Measurements from ENCODE around the gene ELMOD1.

DNA sequence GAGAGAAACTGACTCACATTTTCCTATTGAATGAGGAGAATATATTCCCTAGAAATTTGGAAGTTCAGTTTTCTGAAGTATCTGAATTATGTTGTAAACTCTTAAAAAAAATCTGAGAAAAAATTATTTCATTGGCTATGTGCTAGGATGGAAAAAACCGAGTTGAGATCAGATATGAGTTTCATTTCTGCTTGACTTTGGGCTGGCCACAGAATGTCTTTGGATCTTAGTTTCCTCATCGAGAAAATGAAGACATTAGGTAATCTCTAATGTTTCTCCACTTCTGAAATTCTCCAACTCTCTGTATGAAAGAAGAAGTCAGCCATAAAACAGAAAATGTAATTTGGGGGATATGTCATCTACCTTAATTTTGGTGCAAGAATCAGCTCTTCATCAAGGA is 92.1 kb downstream of the ELMOD1 start:
- TF ChIP-seq, protein P1, sequence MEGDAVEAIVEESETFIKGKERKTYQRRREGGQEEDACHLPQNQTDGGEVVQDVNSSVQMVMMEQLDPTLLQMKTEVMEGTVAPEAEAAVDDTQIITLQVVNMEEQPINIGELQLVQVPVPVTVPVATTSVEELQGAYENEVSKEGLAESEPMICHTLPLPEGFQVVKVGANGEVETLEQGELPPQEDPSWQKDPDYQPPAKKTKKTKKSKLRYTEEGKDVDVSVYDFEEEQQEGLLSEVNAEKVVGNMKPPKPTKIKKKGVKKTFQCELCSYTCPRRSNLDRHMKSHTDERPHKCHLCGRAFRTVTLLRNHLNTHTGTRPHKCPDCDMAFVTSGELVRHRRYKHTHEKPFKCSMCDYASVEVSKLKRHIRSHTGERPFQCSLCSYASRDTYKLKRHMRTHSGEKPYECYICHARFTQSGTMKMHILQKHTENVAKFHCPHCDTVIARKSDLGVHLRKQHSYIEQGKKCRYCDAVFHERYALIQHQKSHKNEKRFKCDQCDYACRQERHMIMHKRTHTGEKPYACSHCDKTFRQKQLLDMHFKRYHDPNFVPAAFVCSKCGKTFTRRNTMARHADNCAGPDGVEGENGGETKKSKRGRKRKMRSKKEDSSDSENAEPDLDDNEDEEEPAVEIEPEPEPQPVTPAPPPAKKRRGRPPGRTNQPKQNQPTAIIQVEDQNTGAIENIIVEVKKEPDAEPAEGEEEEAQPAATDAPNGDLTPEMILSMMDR (conservative IDR thresholded peaks at IDR 0.05; ENCODE audit: low read depth, low read length) = no peak
- TF ChIP-seq EZH2 (IDR thresholded peaks at IDR 0.05; ENCODE audit: borderline replicate concordance, low read depth, low read length, poor library complexity, severe bottlenecking) = no peak
